Adrenal gland (tissue), 12 donors: ENCODE measurements around the gene STARD5. TPM values are rescaled to one million over a fixed set of nuclear protein-coding genes. Genes with fewer than 3 reads are reported as not detected.

ENCODE experiments used
- DNase-seq, 7 donors: peaks; one replicate each; pipeline ENCODE4 v3.0.0-alpha.2; 2019 to 2020
- H3K27ac ChIP-seq, 5 donors: fragments of 200-600 bp; sonication (generic) in 4 of 5; 1 replicate in 3 of 5; 2 replicates in 2 of 5; pipeline versions ENCODE4 v1.5.1 to v1.8.0; 2016 to 2020; ENCODE audit warnings: mild to moderate bottlenecking in 1 of 5
- H3K27me3 ChIP-seq: fragments of 200-600 bp; 2 replicates; pipeline ENCODE4 v1.8.0; 2021
- H3K36me3 ChIP-seq, 2 donors: fragments of 200-600 bp; replicated peaks in 1 of 2; 1 replicate in 1 of 2; 2 replicates in 1 of 2; pipeline versions ENCODE4 v1.5.1 to v1.8.0; 2018 to 2022
- H3K4me1 ChIP-seq, 2 donors: fragments of 200-600 bp; replicated peaks in 1 of 2; 1 replicate in 1 of 2; 2 replicates in 1 of 2; pipeline versions ENCODE4 v1.5.1 to v1.8.0; 2018 to 2021
- H3K4me3 ChIP-seq, 4 donors: fragments of 200-600 bp; sonication (generic) in 3 of 4; one replicate each; pipeline ENCODE4 v1.5.1; 2016 to 2018
- H3K9me3 ChIP-seq, 3 donors: fragments of 200-600 bp; sonication (generic) in 1 of 3; replicated peaks in 1 of 3; 1 replicate in 2 of 3; 2 replicates in 1 of 3; pipeline versions ENCODE4 v1.5.1 to v1.8.0; 2016 to 2021
- POLR2A ChIP-seq, 2 donors: fragments of 450-650 bp; IDR thresholded peaks; one replicate each; pipeline ENCODE4 v1.6.1; 2017; ENCODE audit warnings: antibody characterized with exemption in 2 of 2, mild to moderate bottlenecking in 2 of 2, moderate library complexity in 1 of 2
- WGBS, 4 donors: extraction: QIAGEN DNeasy Blood & Tissue Kit in 2 of 4; methylation state at CpG; one replicate each; pipeline versions ENCODE4 v1.1.5 to v1.1.7; 2013 to 2017; 5-methylcytosine and 5-hydroxymethylcytosine counted together
- intact Hi-C, 2 donors: fragments of 100-400 bp; cut with DNase I; formaldehyde crosslinking; loops; one replicate each; pipeline versions ENCODE4 v1.14.1 to v1.15.0; 2022 to 2023
- polyA plus RNA-seq, 3 donors: library from polyadenylated mRNA; stranded (reverse); fragments of 200-250 nt in 2 of 3; fragments of 350-450 nt in 1 of 3; fragmentation: Illumina TruSeq in 1 of 3; extraction: RNeasy Lipid Tissue Mini Kit (QIAGEN cat#74804) in 1 of 3; gene quantifications; one replicate each; pipeline ENCODE4 v1.2.3, GENCODE V29; 2013 to 2014
- total RNA-seq, 9 donors: library from RNA; depleted of rRNA in 4 of 9; stranded (reverse); fragments of >200 nt in 4 of 9; fragments of 120-200 nt in 1 of 9; fragmentation: NEBNext Ultra II Directional in 1 of 9; extraction: Animal tissue kit (Norgen Biotek cat#: 25700) in 1 of 9; gene quantifications; one replicate each; pipeline versions ENCODE4 v1.1.0 to v1.2.4, GENCODE V29; 2013 to 2023
- TF ChIP-seq, protein P1 (sequence below), 6 experiments: fragments of 450-650 bp in 4 of 6; fragments of 200-600 bp in 2 of 6; sonication (generic) in 1 of 6; IDR thresholded peaks; 1 replicate in 5 of 6; 2 replicates in 1 of 6; pipeline versions ENCODE4 v1.5.1 to v1.8.0; 2016 to 2021; ENCODE audit warnings: antibody characterized with exemption in 6 of 6, mild to moderate bottlenecking in 2 of 6, moderate library complexity in 1 of 6
- donor health status: healthy with polysubstance abuse.
- donor health status: Bipolar disorder and iron deficiency.
- donor health status: DM: yes; HTN: yes; CAD: no.
- donor health status: DM: no; HTN: no; CAD: no.
- donor health status: DM: no; HTN: no; CAD: no.
- donor health status: DM: yes; HTN: yes; CAD: no.

The STARD5 gene
- total and polyA plus RNA-seq, 12 donors = 0.97 to 6.1 (median 3.5) TPM

DNA sequence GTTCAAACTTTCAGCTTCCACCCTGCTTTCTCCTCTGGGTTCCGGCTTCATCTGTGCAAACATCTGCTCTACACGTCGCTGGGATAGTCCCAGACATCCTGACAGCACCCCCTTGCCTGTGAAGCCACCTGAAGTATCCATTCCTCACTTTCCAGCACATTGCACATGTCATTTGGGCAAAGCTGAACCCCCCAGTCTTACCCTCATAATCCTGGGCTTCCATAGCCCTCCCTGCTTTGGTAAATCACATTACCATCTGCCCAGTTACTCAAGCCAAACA, 42.5 kb downstream of the STARD5 start:
- Histone ChIP-seq H3K27ac (no peak overlapping the region), H3K4me1 (no peaks in the 10 kb centered on the region), H3K36me3 (no peaks in the 10 kb centered on the region), H3K9me3 (peaks cover 0 to 4% (median 0%) of the 10 kb centered on the region in 3 donors), H3K4me3 (no peak overlapping the region), H3K27me3 (peaks cover 3% of the 10 kb centered on the region)
- TF ChIP-seq, protein P1, sequence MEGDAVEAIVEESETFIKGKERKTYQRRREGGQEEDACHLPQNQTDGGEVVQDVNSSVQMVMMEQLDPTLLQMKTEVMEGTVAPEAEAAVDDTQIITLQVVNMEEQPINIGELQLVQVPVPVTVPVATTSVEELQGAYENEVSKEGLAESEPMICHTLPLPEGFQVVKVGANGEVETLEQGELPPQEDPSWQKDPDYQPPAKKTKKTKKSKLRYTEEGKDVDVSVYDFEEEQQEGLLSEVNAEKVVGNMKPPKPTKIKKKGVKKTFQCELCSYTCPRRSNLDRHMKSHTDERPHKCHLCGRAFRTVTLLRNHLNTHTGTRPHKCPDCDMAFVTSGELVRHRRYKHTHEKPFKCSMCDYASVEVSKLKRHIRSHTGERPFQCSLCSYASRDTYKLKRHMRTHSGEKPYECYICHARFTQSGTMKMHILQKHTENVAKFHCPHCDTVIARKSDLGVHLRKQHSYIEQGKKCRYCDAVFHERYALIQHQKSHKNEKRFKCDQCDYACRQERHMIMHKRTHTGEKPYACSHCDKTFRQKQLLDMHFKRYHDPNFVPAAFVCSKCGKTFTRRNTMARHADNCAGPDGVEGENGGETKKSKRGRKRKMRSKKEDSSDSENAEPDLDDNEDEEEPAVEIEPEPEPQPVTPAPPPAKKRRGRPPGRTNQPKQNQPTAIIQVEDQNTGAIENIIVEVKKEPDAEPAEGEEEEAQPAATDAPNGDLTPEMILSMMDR (IDR thresholded peaks at IDR 0.05) = no peak
- no peak for TF ChIP-seq POLR2A (IDR thresholded peaks at IDR 0.05)
- intact Hi-C loops = loop anchor here in 1 of 2 donors (5.0 kb wide), 1 partner anchor 96 kb away; no protein-coding TSS in a partner anchor
- peak in 1 of 7 donors; percentile 12 for DNase-seq
- 87 to 95% (median 93%) methylated on average over 3 of the region's 3 CpGs for WGBS, 4 donors

DNA sequence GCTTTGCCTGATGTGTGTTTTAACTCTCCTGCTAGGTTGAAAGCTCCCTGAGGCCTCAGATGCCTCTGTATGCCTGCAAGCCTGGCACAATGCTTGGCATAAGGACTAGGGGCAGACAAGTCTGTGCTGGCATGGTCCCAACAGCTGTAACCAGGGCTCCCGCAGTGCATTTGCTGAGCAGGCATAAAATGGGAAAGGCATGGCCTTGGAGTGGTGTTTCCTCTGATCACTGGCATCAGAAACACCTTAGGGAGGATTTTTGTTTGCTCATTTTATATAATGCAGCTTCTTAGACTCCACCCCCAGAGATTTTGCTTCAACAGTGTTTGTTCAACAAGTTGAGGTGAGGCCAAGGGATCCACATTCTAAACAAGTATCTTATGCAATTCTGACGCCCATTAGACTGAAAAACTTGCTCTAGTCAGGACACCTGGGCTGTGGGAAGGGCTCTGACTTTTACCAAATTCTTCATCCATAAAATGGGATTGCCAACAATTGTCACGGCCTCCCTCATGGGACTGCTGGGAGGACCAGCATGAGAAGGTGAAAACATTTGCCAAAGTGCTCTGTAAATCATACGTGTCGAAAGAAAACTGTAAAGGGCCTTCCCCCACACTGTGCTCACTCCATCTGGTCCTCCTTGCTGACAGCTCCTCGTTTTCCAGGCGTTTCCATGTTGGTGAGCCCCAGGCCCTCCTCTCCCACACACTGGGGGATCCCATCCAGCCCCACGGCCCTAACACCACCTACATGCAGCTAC, 43.1 kb downstream of the STARD5 start:
- no peak overlapping the region for H3K4me3 ChIP-seq
- TF ChIP-seq, protein P1 (IDR thresholded peaks at IDR 0.05) = no peak
- TF ChIP-seq POLR2A (IDR thresholded peaks at IDR 0.05) = no peak
- H3K9me3 ChIP-seq = peaks cover 0 to 4% (median 0%) of the 10 kb centered on the region in 3 donors
- no peaks in the 10 kb centered on the region for H3K4me1 ChIP-seq
- DNase-seq = peak in 1 of 7 donors; percentile 8
- H3K27ac ChIP-seq = no peak overlapping the region
- H3K36me3 ChIP-seq = no peaks in the 10 kb centered on the region
- intact Hi-C loops = loop anchor here in 1 of 2 donors (5.0 kb wide), 1 partner anchor 96 kb away; no protein-coding TSS in a partner anchor
- WGBS, 4 donors = 76 to 79% (median 77%) methylated on average over 8 of the region's 8 CpGs
- peaks cover 3% of the 10 kb centered on the region for H3K27me3 ChIP-seq

DNA sequence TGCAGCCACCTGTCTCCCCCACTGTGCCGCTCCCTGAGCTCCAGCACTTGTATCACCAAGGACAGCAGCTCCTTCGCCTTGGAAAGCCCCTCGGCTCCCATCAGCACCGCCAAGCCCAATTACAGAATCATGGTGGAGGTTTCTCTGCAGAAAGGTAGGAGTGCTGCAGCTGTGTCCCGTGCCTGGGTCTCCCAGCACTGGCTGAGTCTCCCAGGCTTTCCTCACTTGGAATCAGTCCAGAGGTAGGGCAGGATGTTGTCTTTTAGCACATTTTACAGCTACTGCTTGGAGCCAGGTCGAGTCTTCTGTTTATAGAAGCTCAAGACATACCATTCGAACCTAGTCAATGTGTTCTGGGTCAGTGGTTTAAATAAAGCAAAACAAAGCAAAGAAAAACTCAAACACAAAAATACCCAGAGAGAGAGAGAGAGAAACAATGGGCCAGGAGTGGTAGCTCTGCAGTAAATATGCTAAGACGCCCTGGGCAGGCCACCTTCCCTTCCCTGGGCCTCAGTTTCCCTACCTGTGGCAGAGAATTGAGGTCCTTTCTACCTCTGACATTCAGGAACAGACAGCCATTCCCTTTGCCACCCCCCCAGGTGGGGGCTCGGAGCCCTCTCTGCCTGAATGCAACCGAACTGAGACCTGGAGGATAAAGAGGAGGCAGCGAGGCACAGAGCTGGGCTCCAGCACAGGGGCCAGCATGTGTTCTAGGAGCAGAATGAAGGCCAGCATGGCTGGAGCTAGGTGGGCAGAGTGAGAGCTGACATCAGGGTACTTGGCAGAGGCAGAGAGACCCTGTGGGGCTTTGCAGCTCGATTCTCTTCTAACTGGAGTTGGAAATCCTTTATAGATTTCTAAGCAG, 44.1 kb downstream of the STARD5 start:
- TF ChIP-seq POLR2A (IDR thresholded peaks at IDR 0.05) = no peak
- TF ChIP-seq, protein P1 (IDR thresholded peaks at IDR 0.05) = no peak
- H3K27me3 ChIP-seq = no peaks in the 10 kb centered on the region
- DNase-seq = no peak
- intact Hi-C loops = loop anchor here (5.0 kb wide), 2 partner anchors 52 to 97 kb away; no protein-coding TSS in a partner anchor
- WGBS, 4 donors = 73 to 76% (median 76%) methylated on average over 12 of the region's 12 CpGs
- H3K4me3 ChIP-seq = no peak overlapping the region
- peaks cover 0 to 5% of the 10 kb centered on the region in 2 donors for H3K4me1 ChIP-seq
- no peaks in the 10 kb centered on the region for H3K36me3 ChIP-seq
- peaks cover 0 to 4% (median 0%) of the 10 kb centered on the region in 3 donors for H3K9me3 ChIP-seq
- no peak overlapping the region for H3K27ac ChIP-seq
